ENCODE measurements around the gene TEX38.
"Not testable (repeated sequence)": the region's sequence is repeated elsewhere in the genome, so short reads cannot be mapped to it uniquely, and the experiment has no call there.

TEX38 gene

GRCh38 chr1:46671554-46671953 is at the start of gene TEX38:
TSS of gene TEX38 (plus strand) at chr1:46671854. CDS start at chr1:46671935, 81 bp downstream.
- DNase-seq, result no peak

- DNase-seq, result no peak
Measured at GRCh38 chr1:46621930-46622329, 49.7 kb upstream of the TEX38 start.

DNA sequence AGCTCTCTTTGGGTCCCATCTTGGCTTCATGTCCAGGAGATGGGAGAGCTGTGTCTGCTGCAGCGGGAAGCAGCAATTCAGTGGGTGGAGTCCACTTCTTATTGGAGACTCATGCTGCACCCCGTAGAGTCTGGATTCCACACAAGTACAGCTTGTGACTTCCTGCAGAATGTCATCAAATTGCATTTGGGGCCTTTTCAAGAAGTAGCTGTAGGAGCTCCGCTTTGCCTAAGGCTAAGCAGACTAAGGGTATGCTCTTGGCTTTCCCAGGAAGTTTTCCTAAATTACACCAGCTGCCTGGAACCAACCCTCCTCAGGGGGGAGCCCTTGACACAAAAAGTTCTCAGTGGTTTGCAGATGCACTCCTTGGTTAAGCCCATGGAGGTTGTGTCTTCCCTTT is 49.3 kb upstream of the TEX38 start:
- peak; percentile 59 to 60 for DNase-seq

DNA sequence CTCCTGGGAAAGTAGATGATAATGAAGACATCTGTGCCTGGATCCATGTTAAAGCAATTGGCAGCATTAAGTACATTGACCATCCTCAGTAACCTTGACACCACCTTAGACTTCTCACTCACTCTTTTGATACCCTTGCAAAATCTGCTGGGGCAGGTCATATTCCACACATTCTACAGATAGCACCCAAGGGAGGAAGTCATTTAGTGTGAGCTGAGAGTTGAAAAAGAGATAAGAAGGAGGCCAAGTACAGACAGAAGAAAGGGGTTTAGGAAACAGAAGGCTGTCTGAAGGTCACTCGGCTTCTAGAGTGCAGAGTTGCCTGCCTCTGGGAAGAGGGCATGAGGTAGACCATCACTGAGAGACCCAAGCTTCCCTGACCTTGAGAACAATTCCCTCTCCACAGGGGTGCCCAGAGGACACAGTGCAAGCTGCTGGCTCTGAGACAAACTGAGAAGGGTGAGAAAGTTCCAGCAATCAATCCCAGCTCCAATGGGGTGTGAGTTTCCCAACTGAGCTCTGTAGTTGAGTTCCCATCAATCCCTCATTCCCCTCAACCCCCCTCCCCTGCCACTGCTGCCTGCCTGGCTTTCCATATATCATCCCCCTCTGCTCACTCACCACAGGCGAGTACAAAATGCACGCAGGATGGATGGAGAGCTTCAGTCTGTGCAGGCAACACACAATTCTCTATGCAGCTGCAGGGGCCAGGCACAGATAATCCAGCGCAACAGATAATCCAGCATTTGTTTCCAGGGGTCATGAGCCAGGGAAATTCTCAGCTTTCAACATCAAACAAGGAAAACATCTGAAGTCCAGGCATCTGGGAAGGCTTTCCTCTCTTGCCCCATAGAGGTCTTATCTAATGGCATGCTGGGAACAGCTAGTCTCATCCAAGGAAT is 47.7 kb upstream of the TEX38 start:
- DNase-seq, result no peak

- DNase-seq, result no peak
Measured at GRCh38 chr1:46630719-46631118, 40.9 kb upstream of the TEX38 start.

GRCh38 chr1:46635205-46635604 is 36.4 kb upstream of the TEX38 start:
- no peak for DNase-seq

- no peak for DNase-seq
Measured at GRCh38 chr1:46637444-46638083, 34.1 kb upstream of the TEX38 start.

DNA sequence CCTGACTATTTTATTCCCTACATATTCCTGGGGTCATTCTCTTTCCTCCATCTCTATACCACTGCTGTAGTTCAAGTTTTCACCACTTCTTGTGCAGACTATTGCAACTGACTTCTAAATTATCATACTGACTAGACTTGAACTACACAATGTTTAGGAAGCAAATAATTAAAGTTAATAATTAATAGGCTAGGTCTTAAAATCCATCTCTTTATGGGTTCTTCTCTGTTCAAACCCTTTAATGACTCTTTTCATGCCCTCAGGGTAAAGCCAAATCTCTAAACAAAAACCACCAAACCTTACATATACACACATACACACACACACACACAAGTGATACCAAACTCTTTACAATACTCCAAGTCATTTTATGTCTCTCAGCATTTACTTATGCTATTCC is 32.7 kb upstream of the TEX38 start:
- no peak for DNase-seq

GRCh38 chr1:46639547-46639946 is 32.1 kb upstream of the TEX38 start:
- DNase-seq, result no peak

- DNase-seq, result no peak
Measured at GRCh38 chr1:46642115-46642680, 29.5 kb upstream of the TEX38 start.

GRCh38 chr1:46643368-46643775 is 28.3 kb upstream of the TEX38 start:
- no peak for DNase-seq

DNA sequence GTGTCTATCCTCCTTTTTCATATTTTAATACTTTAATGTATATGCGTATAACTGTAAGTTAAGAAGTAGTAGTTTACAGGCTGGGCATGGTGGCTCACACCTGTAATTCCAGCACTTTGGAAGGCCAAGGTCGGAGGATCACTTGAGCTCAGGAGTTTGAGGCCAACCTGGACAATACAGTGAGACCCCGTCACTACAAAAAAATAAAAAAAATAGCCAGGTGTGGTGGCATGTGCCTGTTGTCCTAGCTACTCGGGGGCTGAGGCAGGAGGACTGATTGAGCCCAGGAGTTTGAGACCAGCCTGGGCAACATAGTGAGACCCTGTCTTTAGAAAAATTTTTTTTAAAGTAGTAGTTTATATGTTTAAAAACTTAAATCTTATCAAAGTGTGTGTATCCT is 25.8 kb upstream of the TEX38 start:
- no peak for DNase-seq

DNA sequence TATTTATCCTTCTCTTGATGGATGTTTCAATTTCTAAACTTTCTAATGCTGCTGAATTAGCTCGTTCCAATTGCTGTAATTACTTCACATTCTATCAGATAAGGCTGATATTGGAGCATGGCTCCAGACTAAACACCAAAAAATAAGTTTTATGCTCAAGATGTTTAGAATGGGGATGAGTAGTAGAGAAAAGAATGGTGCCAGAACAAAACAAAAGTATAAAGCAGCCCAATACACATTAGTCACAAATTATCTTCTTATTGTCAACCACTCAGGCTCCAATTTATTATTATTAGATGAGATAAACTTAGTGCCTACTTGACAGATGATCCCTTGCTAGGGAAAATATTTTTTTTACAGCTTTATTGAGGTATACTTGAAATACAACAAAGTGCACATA is 25.3 kb upstream of the TEX38 start:
- DNase-seq, result no peak

DNA sequence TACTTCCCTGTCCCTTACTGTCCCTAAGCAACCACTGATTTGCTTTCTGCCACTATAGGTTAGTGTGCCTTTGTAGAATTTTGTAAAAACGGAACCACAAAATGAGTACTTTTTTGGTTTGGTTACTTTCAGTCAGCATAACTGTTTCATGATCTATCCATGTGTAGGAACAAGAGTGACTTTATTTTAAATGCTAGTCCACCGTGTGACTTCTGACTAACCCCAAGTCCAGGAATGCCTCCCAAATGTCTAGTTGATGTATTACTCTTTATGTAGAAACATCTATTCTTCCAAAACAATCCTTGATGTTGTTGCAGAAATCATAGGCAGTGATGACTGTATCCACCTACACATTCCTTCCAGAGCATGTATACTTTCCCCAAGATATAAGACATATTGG is 24.8 kb upstream of the TEX38 start:
- DNase-seq, result no peak

GRCh38 chr1:46647611-46648010 is 24.0 kb upstream of the TEX38 start:
- DNase-seq, result no peak

DNA sequence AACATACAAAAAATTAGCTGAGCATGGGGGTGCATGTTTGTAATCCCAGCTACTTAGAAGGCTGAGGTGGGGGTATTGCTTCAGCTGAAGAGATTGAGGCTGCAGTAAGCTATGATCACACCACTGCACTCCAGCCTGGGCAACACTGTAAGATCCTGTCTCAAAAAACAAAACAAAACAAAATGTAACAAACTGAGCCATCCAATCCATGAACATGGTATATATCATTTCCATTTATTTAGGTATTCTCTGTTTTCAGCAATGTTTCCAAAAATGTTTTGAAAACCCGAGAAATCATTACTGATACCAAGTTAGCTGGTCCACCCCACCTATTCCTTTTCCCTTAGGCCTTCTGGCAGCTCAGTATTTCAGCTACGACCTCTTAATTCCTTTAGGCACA is 21.9 kb upstream of the TEX38 start:
- no peak for DNase-seq

DNA sequence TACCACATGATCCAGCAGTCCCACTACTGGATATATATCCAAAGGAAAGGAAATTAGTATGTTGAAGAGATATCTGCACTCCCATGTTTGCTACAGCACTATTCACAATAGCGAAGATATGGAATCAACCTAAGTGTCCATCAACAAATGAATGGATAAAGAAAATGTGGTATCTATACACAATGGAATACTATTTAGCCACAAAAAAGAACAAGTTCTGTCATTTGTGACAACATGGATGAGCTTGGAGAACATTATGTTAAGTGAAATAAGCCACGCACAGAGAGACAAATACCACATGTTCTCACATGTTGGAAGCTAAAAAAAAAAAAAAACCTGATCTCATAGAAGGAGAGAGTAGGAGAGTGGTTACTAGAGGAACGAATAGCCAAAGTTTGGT is 21.2 kb upstream of the TEX38 start:
- no peak for DNase-seq

DNA sequence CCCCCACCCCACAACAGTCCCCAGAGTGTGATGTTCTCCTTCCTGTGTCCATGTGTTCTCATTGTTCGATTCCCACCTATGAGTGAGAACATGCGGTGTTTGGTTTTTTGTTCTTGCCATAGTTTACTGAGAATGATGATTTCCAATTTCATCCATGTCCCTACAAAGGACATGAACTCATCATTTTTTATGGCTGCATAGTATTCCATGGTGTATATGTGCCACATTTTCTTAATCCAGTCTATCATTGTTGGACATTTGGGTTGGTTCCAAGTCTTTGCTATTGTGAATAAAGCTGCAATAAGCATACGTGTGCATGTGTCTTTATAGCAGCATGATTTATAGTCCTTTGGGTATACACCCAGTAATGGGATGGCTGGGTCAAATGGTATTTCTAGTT is 20.5 kb upstream of the TEX38 start:
- not testable (repeated sequence) for DNase-seq

DNA sequence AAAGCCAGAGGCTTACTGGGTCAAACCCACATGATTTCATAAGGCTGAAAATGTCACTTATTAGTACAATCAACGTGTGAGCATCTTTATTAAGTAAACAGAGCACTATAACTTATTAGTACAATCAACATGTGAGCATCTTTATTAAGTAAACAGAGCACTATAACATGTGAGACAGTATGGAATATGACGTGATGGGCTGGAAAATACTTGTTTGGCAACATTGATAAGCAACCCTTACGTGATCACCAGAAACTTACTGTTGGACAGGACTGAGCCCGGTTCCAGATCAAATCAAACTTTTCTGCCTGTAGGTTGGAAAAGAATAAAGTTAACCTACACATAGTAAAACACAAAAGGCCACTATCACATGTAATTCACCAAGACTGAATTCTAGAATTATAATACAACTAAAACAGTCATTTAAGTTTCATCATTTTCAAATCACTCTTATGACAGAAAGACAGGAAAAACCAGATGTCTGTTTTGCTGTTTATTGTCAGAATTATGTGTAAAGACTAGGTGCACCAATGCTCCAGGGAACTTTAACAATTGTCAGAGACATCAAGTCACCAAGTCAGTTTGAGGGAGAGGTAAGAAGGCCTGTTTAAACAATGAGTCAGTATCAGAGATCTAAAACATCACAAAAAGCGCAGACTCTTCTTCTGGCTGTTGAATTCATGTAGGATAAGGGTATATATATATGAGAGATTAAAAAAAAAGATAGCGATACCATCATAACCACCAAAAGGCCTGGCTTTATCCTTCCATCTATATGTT is 19.1 kb upstream of the TEX38 start:
- no peak for DNase-seq

DNA sequence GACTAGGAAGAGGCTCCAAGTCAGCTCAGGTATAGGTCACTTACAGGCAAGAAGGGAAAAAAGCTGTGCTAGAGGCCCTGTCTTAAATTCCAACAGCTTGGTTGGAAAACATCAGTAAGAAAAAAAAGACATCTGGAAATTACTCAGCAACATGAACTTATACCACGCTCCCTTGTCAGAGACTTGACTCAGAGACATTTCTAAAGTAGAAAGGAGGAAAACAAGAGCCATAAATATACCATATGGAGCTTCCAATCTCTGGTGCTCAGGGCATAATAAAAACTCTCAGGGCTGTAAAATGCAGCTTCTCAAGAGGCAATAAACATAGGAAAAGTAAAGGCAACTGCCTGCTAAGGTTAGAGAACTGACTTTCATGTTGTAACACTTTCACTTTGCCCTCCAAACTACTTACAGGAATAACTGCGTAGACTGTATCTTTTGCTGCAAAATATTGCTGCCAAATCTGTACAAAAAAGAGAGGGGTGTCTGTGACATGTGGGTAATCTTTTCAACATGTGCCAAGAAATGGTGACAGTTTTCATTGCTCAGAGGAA is 18.2 kb upstream of the TEX38 start:
- no peak for DNase-seq

DNA sequence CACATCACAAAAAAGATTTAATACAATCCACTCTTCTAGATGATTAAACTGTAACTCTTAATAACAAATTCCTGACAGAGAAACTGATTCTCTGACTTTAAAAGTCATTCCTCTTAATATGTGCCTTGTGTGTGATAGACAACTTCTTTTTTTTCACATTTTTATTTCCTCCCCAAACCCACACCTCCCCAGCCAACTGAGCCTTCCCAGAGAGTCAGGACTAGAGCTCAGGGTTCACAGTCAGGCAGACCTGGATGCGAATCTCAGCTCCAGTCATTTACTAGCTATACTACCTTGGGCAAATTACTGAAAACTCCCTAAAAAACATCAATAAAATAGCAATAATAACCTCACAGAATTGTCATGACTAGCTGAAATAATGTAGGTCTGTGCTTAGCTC is 17.6 kb upstream of the TEX38 start:
- no peak for DNase-seq

DNA sequence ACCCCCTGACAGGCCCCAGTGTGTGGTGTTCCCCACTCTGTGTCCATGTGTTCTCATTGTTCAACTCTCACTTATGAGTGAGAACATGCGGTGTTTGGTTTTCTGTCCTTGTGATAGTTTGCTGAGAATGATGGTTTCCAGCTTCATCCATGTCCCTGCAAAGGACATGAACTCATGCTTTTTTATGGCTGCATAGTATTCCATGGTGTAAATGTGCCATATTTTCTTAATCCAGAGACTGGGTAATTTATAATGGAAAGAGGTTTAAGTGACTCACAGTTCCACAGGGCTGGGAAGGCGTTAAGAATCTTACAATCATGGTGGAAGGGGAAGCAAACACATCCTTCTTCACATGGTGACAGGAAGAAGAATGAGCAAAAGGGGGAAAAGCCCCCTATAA is 17.0 kb upstream of the TEX38 start:
- DNase-seq, result not testable (repeated sequence)

GRCh38 chr1:46655848-46656247 is 15.8 kb upstream of the TEX38 start:
- no peak for DNase-seq

All from inflammatory macrophage treated with lipopolysaccharide for 1 hour (primary cell).